OCI-LY3 (cell line): Measurements from ENCODE around the gene ESCO1.

ENCODE experiments used
- H2AFZ ChIP-seq: fragments of 200-600, 300-600 bp; shearing (Covaris generic); 2 replicates; pipeline ENCODE4 v1.6.0; 2014; ENCODE audit warnings: antibody characterized with exemption, low read depth, low read length
- H3K27ac ChIP-seq: fragments of 200-600, 300-600 bp; sonication (generic); 2 replicates; pipeline ENCODE4 v1.5.1; 2014; ENCODE audit warnings: mild to moderate bottlenecking, low read length, moderate library complexity, mixed read lengths
- H3K27me3 ChIP-seq: fragments of 200-600, 300-600 bp; sonication (generic); 2 replicates; pipeline ENCODE4 v1.6.1; 2014; ENCODE audit warnings: low read depth, low read length, mixed read lengths
- H3K36me3 ChIP-seq: fragments of 200-600, 300-600 bp; sonication (generic); replicated peaks from 2 replicates; pipeline ENCODE3; 2014; ENCODE audit warnings: low read depth, low read length, mixed read lengths
- H3K4me1 ChIP-seq: fragments of 300-600, 200-600 bp; sonication (generic); 2 replicates; pipeline ENCODE4 v1.6.1; 2014; ENCODE audit warnings: low read length, mixed read lengths
- H3K4me2 ChIP-seq: fragments of 200-600, 300-600 bp; sonication (generic); 2 replicates; pipeline ENCODE4 v1.6.1; 2014; ENCODE audit warnings: low read length, mixed read lengths
- H3K4me3 ChIP-seq: fragments of 300-600, 200-600 bp; sonication (generic); 2 replicates; pipeline ENCODE4 v1.5.1; 2014; ENCODE audit warnings: antibody characterized with exemption, mild to moderate bottlenecking, low read length, moderate library complexity
- H3K79me2 ChIP-seq: fragments of 300-600, 200-600 bp; shearing (Covaris generic); 2 replicates; pipeline ENCODE4 v1.6.1; 2014; ENCODE audit warnings: mild to moderate bottlenecking, low read length, mixed read lengths
- H3K9ac ChIP-seq: fragments of 300-600, 200-600 bp; shearing (Covaris generic); 2 replicates; pipeline ENCODE4 v1.6.0; 2014; ENCODE audit warnings: mild to moderate bottlenecking, low read length, moderate library complexity
- H3K9me3 ChIP-seq: fragments of 200-600, 300-600 bp; shearing (Covaris generic); 2 replicates; pipeline ENCODE4 v1.6.1; 2014; ENCODE audit warnings: low read length, mixed read lengths; ENCODE audit not compliant: insufficient read depth
- H4K20me1 ChIP-seq: fragments of 200-600, 300-600 bp; sonication (generic); 2 replicates; pipeline ENCODE4 v1.6.1; 2016; ENCODE audit warnings: low read length, mixed read lengths; ENCODE audit not compliant: insufficient read depth
- CTCF ChIP-seq: fragments of 200-600, 300-600 bp; sonication (generic); IDR thresholded peaks from 2 replicates; pipeline ENCODE4 v1.5.1; 2014; ENCODE audit warnings: antibody characterized with exemption, low read length, low read depth
- EZH2phosphoT487 ChIP-seq: fragments of 200-600 bp; shearing (Covaris generic); IDR thresholded peaks from 2 replicates; pipeline ENCODE4 v1.6.1; 2018; ENCODE audit warnings: antibody characterized with exemption, mixed run types, low read depth

The ESCO1 gene

GRCh38 chr18:21481739-21482138 is 118.8 kb downstream of the ESCO1 start:
- Histone ChIP-seq H3K36me3 (no peaks in the 10 kb centered on the region), H3K9me3 (no peaks in the 10 kb centered on the region), H3K27ac (no peak overlapping the region), H3K9ac (no peak overlapping the region), H3K4me1 (peaks cover 18% of the 10 kb centered on the region), H3K4me2 (no peak overlapping the region), H2AFZ (no peak overlapping the region), H3K79me2 (no peaks in the 10 kb centered on the region), H4K20me1 (no peaks in the 10 kb centered on the region), H3K4me3 (no peak overlapping the region), H3K27me3 (no peaks in the 10 kb centered on the region)
- TF ChIP-seq CTCF (no peak), EZH2phosphoT487 (no peak)

GRCh38 chr18:21479721-21480120 is 120.8 kb downstream of the ESCO1 start:
- Histone ChIP-seq H3K27ac (no peak overlapping the region), H3K36me3 (no peaks in the 10 kb centered on the region), H2AFZ (no peak overlapping the region), H3K4me2 (no peak overlapping the region), H3K79me2 (no peaks in the 10 kb centered on the region), H4K20me1 (no peaks in the 10 kb centered on the region), H3K4me1 (peaks cover 6% of the 10 kb centered on the region), H3K4me3 (no peak overlapping the region), H3K9ac (no peak overlapping the region), H3K27me3 (no peaks in the 10 kb centered on the region), H3K9me3 (no peaks in the 10 kb centered on the region)
- no peak for TF ChIP-seq CTCF
- TF ChIP-seq EZH2phosphoT487: no peak
